ENCODE data around the gene LAG3. TPM values are rescaled to one million over a fixed set of nuclear protein-coding genes. Genes with fewer than 3 reads are reported as not detected.

Gene LAG3
- total RNA-seq, 1 donor from 2014 or later = 1.3 TPM

DNA sequence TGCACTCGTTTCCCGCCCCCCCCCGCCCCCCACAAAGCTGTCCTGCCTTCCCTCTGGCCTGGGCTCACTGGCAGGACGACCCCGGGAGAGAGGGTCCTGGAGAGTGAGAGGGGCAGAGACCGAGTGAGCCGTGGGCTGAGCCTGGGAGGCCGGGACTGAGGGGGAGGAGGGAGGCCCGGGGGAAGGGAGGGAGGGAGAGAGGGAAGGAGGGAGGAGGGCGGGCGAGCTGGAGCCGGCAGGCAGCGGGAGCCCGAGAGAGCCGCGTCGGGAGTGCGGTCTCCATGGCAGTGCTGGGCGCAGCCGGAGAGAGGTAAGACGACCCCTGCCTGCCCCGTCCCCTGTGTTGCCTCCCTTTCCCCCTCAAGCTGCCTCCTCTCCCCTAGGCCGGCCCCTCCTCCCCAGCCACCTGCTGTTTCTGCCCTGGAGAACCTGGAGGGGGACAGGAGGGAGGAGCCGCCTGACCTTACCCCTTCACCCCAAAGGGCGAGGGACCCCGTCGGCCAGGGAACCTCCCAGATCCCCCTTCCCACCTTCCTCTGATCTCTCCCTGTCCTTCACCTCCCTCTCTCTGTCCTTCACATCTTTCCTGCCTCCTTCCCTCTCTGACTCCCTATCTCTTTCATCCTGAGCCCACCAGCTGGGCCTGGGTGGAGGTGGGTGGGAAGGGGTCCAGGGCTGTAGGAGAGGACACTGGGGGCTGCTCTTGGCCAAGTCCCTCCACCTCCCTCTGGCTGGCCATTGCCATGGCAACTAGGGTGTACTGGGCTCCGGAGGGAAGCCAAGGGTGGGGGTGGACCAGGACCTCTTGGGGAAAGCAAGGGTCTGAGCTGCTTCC, 49.5 kb downstream of the LAG3 start, which contains the start of gene GPR162:
Gene GPR162 (plus strand): TSS at position 231 of the 835 bp plus-strand sequence. CDS start 2,078 bp downstream, outside the sequence.
- no peak for DNase-seq (ENCODE audit: low spot score)

DNA sequence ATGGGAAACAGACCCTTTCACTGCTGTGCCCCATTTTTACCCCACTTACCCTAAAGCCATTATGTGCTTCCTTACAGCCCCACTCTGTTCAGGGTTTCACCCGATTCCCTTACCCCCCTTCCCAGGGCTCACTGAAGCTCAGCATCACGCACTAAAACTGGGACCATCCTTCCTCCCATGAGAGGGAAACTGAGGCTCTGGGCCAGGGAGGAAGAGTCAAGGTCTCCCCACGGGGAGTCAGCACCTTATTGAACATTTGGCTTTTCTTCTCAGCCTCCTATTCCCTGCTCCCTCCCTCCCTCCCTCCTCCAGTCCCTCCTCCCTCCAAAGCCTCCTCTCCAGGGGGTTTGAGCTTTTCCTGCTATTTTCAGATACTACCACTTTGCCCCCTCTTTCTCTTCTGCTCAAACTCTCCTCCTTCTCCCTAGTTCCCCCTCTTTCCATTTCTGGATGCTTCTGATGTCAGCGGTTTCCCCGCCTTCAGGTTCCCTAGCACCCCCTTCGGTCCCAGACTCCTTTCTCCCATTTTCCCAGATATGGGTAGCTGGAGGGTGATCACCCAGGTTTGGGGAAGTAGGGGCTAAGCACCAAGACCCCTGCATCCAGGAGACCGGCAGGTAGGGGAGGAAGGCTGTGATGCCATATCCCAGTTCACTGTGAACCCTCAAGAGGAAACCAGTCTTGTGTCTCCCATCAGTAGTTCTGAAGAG, 50.3 kb downstream of the LAG3 start:
- DNase-seq (ENCODE audit: low spot score) = no peak

- DNase-seq (ENCODE audit: low spot score) = no peak
Observed at GRCh38 chr12:6823182-6824084, 51.1 kb downstream of the LAG3 start.

GRCh38 chr12:6824085-6824775, 51.9 kb downstream of the LAG3 start:
- DNase-seq (ENCODE audit: low spot score) = no peak

- DNase-seq (ENCODE audit: low spot score) = no peak
Observed at GRCh38 chr12:6824901-6825381, 52.6 kb downstream of the LAG3 start.

DNA sequence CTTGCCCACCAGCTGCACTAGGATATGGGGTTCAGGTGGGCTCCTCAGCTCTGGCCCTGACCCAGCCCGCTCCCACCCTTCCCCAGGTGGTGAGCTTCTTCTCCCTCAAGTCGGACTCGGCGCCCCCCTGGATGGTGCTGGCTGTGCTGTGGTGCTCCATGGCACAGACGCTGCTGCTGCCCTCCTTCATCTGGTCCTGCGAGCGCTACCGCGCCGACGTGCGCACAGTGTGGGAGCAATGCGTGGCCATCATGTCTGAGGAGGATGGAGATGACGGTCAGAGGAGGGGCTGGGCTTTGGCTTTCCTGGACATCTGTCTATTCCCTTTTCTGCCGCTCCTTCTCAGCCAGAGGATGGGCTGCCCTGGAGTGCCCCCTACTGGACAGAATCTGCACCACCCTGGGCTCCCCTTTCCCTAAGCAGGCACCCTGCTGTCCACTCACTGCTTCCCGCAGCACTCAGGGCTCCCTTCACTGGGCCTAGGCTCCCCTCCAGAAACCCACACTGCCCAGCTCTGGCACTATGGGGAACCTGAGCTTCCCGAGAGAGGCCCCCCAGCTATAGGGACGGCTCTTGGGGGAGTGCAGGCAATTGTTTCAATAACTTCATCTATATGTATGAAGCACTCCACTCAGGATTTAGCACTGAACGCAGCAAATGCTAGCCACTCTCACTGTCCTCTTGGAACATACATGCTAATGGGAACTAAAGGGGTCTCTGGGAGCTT, 53.2 kb downstream of the LAG3 start:
- no peak for DNase-seq (ENCODE audit: low spot score)

DNA sequence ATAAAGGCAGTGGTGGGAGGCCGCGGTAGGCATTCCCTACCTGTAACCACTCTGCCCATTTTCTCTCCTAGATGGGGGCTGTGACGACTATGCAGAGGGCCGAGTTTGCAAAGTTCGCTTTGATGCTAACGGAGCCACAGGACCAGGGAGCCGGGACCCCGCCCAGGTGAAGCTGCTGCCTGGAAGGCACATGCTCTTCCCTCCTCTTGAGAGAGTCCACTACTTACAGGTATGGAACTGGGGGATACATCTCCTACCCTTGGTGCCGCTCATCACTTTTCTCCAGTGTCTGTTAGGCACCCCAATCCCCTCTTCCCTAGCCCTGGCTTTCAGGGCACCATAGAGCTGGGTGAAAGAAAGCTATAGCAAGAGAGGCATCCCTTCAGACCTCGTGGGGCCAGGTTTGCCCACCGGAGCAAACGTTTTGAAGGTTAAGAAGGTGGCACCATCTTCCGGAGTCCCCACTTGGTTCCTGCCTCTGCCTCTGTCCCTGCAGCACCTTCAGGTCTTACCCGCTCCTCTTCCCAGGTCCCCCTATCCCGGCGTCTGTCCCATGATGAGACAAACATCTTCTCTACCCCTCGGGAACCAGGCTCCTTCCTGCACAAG, 53.9 kb downstream of the LAG3 start:
- no peak for DNase-seq (ENCODE audit: low spot score)

- no peak for DNase-seq (ENCODE audit: low spot score)
Observed at GRCh38 chr12:6826734-6827436, 54.6 kb downstream of the LAG3 start.

DNA sequence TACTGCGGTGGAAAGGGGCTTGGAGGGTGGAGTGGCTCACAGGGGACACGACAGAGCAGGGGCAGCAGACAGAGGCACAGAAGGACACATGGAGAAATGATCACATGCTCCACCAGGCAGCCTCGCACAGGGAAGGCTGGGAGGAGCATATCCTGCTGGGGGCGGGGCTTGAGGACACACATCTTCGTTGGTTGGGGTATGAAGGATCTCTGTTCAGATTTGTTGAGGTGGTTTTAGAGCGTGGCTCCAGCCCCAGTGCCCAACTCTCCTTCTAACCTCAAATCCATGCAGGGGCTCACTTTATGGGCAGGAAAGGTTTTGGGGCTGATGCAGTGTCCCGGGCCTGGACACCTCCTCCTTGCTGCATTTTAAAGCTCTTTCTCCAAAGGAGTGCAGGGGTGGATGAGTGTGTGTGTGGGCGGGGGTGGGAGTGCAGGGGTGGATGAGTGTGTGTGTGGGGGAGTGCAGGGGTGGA, 55.2 kb downstream of the LAG3 start:
- no peak for DNase-seq (ENCODE audit: low spot score)

Other genes with a start within 250 kb of the LAG3 start
- gene GAPDH, start 238.0 kb upstream of the LAG3 start, total RNA-seq = 1,402 TPM
- 22.5 TPM for gene IFFO1, start 216.5 kb upstream of the LAG3 start, total RNA-seq
- 56.0 TPM for gene NOP2, start 204.2 kb upstream of the LAG3 start, total RNA-seq
- 218 TPM for gene CHD4, start 165.1 kb upstream of the LAG3 start, total RNA-seq
- 2.5 TPM for gene LPAR5, start 136.6 kb upstream of the LAG3 start, total RNA-seq
- gene ACRBP, start 125.1 kb upstream of the LAG3 start, total RNA-seq = 2.5 TPM
- 16.7 TPM for gene ING4, start 109.4 kb upstream of the LAG3 start, total RNA-seq
- gene ZNF384, start 83.1 kb upstream of the LAG3 start, total RNA-seq = 39.3 TPM
- 0.16 TPM for gene PIANP, start 71.7 kb upstream of the LAG3 start, total RNA-seq
- gene COPS7A, start 48.5 kb upstream of the LAG3 start, total RNA-seq = 57.5 TPM
- 145 TPM for gene MLF2, start 19.4 kb upstream of the LAG3 start, total RNA-seq
- gene PTMS, start 6.2 kb upstream of the LAG3 start, total RNA-seq = 161 TPM
- 31.3 TPM for gene CD4, start 17.0 kb downstream of the LAG3 start, total RNA-seq
- 7.0 TPM for gene GPR162, start 49.3 kb downstream of the LAG3 start, total RNA-seq
- 11.1 TPM for gene P3H3, start 55.9 kb downstream of the LAG3 start, total RNA-seq
- 1.2 TPM for gene GNB3, start 68.4 kb downstream of the LAG3 start, total RNA-seq
- gene CDCA3, start 78.8 kb downstream of the LAG3 start, total RNA-seq = 0.16 TPM
- 74.8 TPM for gene USP5, start 79.6 kb downstream of the LAG3 start, total RNA-seq
- gene TPI1, start 95.0 kb downstream of the LAG3 start, total RNA-seq = 383 TPM
- 4.6 TPM for gene SPSB2, start 100.8 kb downstream of the LAG3 start, total RNA-seq
- gene LRRC23, start 132.3 kb downstream of the LAG3 start, total RNA-seq = 4.2 TPM
- gene ENO2, start 142.1 kb downstream of the LAG3 start, total RNA-seq = 5.3 TPM
- gene ATN1, start 155.4 kb downstream of the LAG3 start, total RNA-seq = 148 TPM
- gene RNU7-1, start 171.3 kb downstream of the LAG3 start, total RNA-seq = not detected
- gene C12orf57, start 171.5 kb downstream of the LAG3 start, total RNA-seq = 125 TPM
- 47.2 TPM for gene PTPN6, start 178.8 kb downstream of the LAG3 start, total RNA-seq
- 143 TPM for gene PHB2, start 198.1 kb downstream of the LAG3 start, total RNA-seq
- gene EMG1, start 198.4 kb downstream of the LAG3 start, total RNA-seq = 44.3 TPM
- 60.1 TPM for gene LPCAT3, start 246.0 kb downstream of the LAG3 start, total RNA-seq